Prostate gland (tissue), 2 donors: ENCODE results near the gene CLIC5.

Experiments
- CTCF ChIP-seq, 4 experiments: fragments of 200-600 bp in 2 of 4; fragments of 450-650 bp in 2 of 4; sonication (generic) in 2 of 4; IDR thresholded peaks; 1 replicate in 3 of 4; 2 replicates in 1 of 4; pipeline ENCODE4 v1.5.1; 2016 to 2019; ENCODE audit warnings: antibody characterized with exemption in 4 of 4, mild to moderate bottlenecking in 2 of 4, moderate library complexity in 2 of 4
- POLR2A ChIP-seq: fragments of 450-650 bp; IDR thresholded peaks from one replicate; pipeline ENCODE4 v1.6.1; 2016; ENCODE audit warnings: antibody characterized with exemption, mild to moderate bottlenecking

- TF ChIP-seq CTCF (IDR thresholded peaks at IDR 0.05) = no peak
- TF ChIP-seq POLR2A = no peak
Observed at GRCh38 chr6:45864651-45865050, 151.0 kb downstream of the CLIC5 start.
